HEK293 (cell line): ENCODE results near the gene SLC8A3.

Experiments
- CTCF ChIP-seq: fragments of 450-650 bp; formaldehyde crosslinking; IDR thresholded peaks from 2 replicates; pipeline ENCODE4 v1.5.1; 2016; ENCODE audit warnings: missing biosample characterization, missing genetic modification characterization
- PRDM4 ChIP-seq: fragments of 450-650 bp; formaldehyde crosslinking; IDR thresholded peaks from 2 replicates; pipeline ENCODE4 v1.5.1; 2017; ENCODE audit warnings: missing biosample characterization, missing genetic modification characterization
- REPIN1 ChIP-seq: fragments of 450-650 bp; formaldehyde crosslinking; IDR thresholded peaks from 2 replicates; pipeline ENCODE4 v1.5.1; 2017; ENCODE audit warnings: missing biosample characterization, missing genetic modification characterization, low read depth
- REST ChIP-seq: fragments of 450-650 bp; formaldehyde crosslinking; IDR thresholded peaks from 2 replicates; pipeline ENCODE4 v1.5.1; 2016; ENCODE audit warnings: missing biosample characterization, missing genetic modification characterization
- SALL2 ChIP-seq: fragments of 450-650 bp; formaldehyde crosslinking; IDR thresholded peaks from 2 replicates; pipeline ENCODE4 v1.5.0; 2017; ENCODE audit warnings: missing biosample characterization, mild to moderate bottlenecking, missing genetic modification characterization, borderline replicate concordance
- TSHZ1 ChIP-seq: fragments of 450-650 bp; formaldehyde crosslinking; IDR thresholded peaks from 2 replicates; pipeline ENCODE4 v1.5.1; 2016; ENCODE audit warnings: missing biosample characterization, missing genetic modification characterization, borderline replicate concordance
- ZBTB21 ChIP-seq: fragments of 450-650 bp; formaldehyde crosslinking; IDR thresholded peaks from 2 replicates; pipeline ENCODE4 v1.5.1; 2017; ENCODE audit warnings: missing biosample characterization, missing genetic modification characterization
- ZNF148 ChIP-seq: fragments of 450-650 bp; formaldehyde crosslinking; IDR thresholded peaks from 2 replicates; pipeline ENCODE4 v1.5.0; 2017; ENCODE audit warnings: missing biosample characterization, missing genetic modification characterization, borderline replicate concordance
- ZNF184 ChIP-seq: fragments of 450-650 bp; IDR thresholded peaks from 2 replicates; pipeline ENCODE4 v1.5.1; 2018; ENCODE audit warnings: missing biosample characterization, mild to moderate bottlenecking, missing genetic modification characterization
- ZNF341 ChIP-seq: fragments of 450-650 bp; formaldehyde crosslinking; IDR thresholded peaks from 2 replicates; pipeline ENCODE4; 2016; ENCODE audit warnings: low read depth, missing biosample characterization, missing genetic modification characterization
- ZNF449 ChIP-seq: fragments of 450-650 bp; formaldehyde crosslinking; IDR thresholded peaks from 2 replicates; pipeline ENCODE4 v1.5.1; 2017; ENCODE audit warnings: missing biosample characterization, mild to moderate bottlenecking, missing genetic modification characterization, moderate library complexity
- ZNF510 ChIP-seq: fragments of 450-650 bp; formaldehyde crosslinking; IDR thresholded peaks from 2 replicates; pipeline ENCODE4 v1.5.1; 2018; ENCODE audit warnings: mild to moderate bottlenecking, missing genetic modification characterization, missing biosample characterization; ENCODE audit not compliant: insufficient replicate concordance
- ZNF560 ChIP-seq: fragments of 450-650 bp; formaldehyde crosslinking; IDR thresholded peaks from 2 replicates; pipeline ENCODE4 v1.5.1; 2017; ENCODE audit warnings: missing biosample characterization, missing genetic modification characterization, borderline replicate concordance
- ZNF747 ChIP-seq: fragments of 450-650 bp; formaldehyde crosslinking; IDR thresholded peaks from 2 replicates; pipeline ENCODE4 v1.5.1; 2016; ENCODE audit warnings: missing biosample characterization, missing genetic modification characterization

GRCh38 chr14:70067810-70068209 is 120.9 kb downstream of the SLC8A3 start:
- no peak for TF ChIP-seq ZNF184 (tag by site-specific recombination)
- no peak for TF ChIP-seq CTCF (tag by site-specific recombination)
- TF ChIP-seq ZNF747 (tag by site-specific recombination), result no peak
- no peak for TF ChIP-seq ZNF148 (tag by site-specific recombination)
- TF ChIP-seq ZBTB21 (tag by site-specific recombination), result no peak
- no peak for TF ChIP-seq ZNF560 (tag by site-specific recombination)
- no peak for TF ChIP-seq SALL2 (tag by site-specific recombination)
- no peak for TF ChIP-seq ZNF510 (tag by site-specific recombination)
- TF ChIP-seq TSHZ1 (tag by site-specific recombination), result no peak
- TF ChIP-seq ZNF341, result no peak
- TF ChIP-seq ZNF449, result no peak
- TF ChIP-seq REST (tag by site-specific recombination), result no peak
- TF ChIP-seq REPIN1 (tag by site-specific recombination), result no peak
- no peak for TF ChIP-seq PRDM4 (tag by site-specific recombination)
